Neural cell (in vitro differentiated cells): ENCODE measurements around the gene SPOCK1. TPM values are rescaled to one million over a fixed set of nuclear protein-coding genes. Genes with fewer than 3 reads are reported as not detected.

Experiments
- H2AFZ ChIP-seq: fragments of 200-600, 300-800 bp; sonication (generic), shearing (Covaris generic); 2 replicates; pipeline ENCODE4 v1.6.0; 2014; ENCODE audit warnings: low read depth, mild to moderate bottlenecking, antibody characterized with exemption, low read length, moderate library complexity
- H3F3A ChIP-seq: fragments of 200-600 bp; shearing (Covaris generic); 2 replicates; pipeline ENCODE4 v1.6.1; 2016; ENCODE audit warnings: mild to moderate bottlenecking, moderate library complexity, mixed read lengths, antibody characterized with exemption, low read length; ENCODE audit not compliant: insufficient read depth, poor library complexity, severe bottlenecking
- H3K27ac ChIP-seq: fragments of 200-600, 300-800 bp; sonication (generic), shearing (Covaris generic); 2 replicates; pipeline ENCODE4 v1.5.1; 2014; ENCODE audit warnings: mild to moderate bottlenecking, low read length, moderate library complexity
- H3K27me3 ChIP-seq: fragments of 300-800, 200-600 bp; sonication (generic), shearing (Covaris generic); 2 replicates; pipeline ENCODE4 v1.6.0; 2014; ENCODE audit warnings: mild to moderate bottlenecking, low read depth, low read length, moderate library complexity; ENCODE audit not compliant: insufficient read depth
- H3K36me3 ChIP-seq: fragments of 300-800, 200-600 bp; sonication (generic), shearing (Covaris generic); 2 replicates; pipeline ENCODE4 v1.5.1; 2014; ENCODE audit warnings: mild to moderate bottlenecking, antibody characterized with exemption, low read length, moderate library complexity; ENCODE audit not compliant: insufficient read depth
- H3K4me2 ChIP-seq: fragments of 300-800, 200-600 bp; sonication (generic), shearing (Covaris generic); 2 replicates; pipeline ENCODE4 v1.6.0; 2014; ENCODE audit warnings: mild to moderate bottlenecking, low read length
- H3K4me3 ChIP-seq: fragments of 300-800, 200-600 bp; sonication (generic), shearing (Covaris generic); 2 replicates; pipeline ENCODE4 v1.5.1; 2014; ENCODE audit warnings: mild to moderate bottlenecking, low read length, moderate library complexity
- H3K79me2 ChIP-seq: fragments of 200-600 bp; shearing (Covaris generic); replicated peaks from 2 replicates; pipeline ENCODE4 v1.6.0; 2014; ENCODE audit warnings: mild to moderate bottlenecking, low read length, moderate library complexity; ENCODE audit not compliant: insufficient read depth
- H3K9ac ChIP-seq: fragments of 300-800, 200-600 bp; sonication (generic), shearing (Covaris generic); 2 replicates; pipeline ENCODE4 v1.6.1; 2016; ENCODE audit warnings: mild to moderate bottlenecking, low read length, mixed read lengths
- H3K9me2 ChIP-seq: fragments of 200-600 bp; shearing (Covaris generic); 2 replicates; pipeline ENCODE4 v1.6.1; 2016; ENCODE audit warnings: mild to moderate bottlenecking, low read length, mixed read lengths; ENCODE audit not compliant: insufficient read depth
- H3K9me3 ChIP-seq: fragments of 200-600, 300-800 bp; sonication (generic), shearing (Covaris generic); 2 replicates; pipeline ENCODE4 v1.6.1; 2016; ENCODE audit warnings: mild to moderate bottlenecking, mixed run types, low read length, moderate library complexity, mixed read lengths
- H4K20me1 ChIP-seq: fragments of 200-600 bp; shearing (Covaris generic); 2 replicates; pipeline ENCODE4 v1.6.1; 2016; ENCODE audit warnings: mild to moderate bottlenecking, mixed run types; ENCODE audit not compliant: insufficient read depth
- CTCF ChIP-seq: fragments of 450-650 bp; IDR thresholded peaks from 2 replicates; pipeline ENCODE4 v1.5.1; 2014; ENCODE audit warnings: antibody characterized with exemption, mild to moderate bottlenecking, moderate library complexity; ENCODE audit not compliant: poor library complexity, severe bottlenecking
- EP300 ChIP-seq: fragments of 450-650 bp; conservative IDR thresholded peaks from 2 replicates; pipeline ENCODE4 v1.6.1; 2014; ENCODE audit warnings: antibody characterized with exemption, mild to moderate bottlenecking, moderate library complexity; ENCODE audit not compliant: poor library complexity, severe bottlenecking
- EZH2 ChIP-seq: fragments of 200-600, 300-800 bp; shearing (Covaris generic), sonication (generic); IDR thresholded peaks from 2 replicates; pipeline ENCODE4 v1.6.1; 2014; ENCODE audit warnings: antibody characterized with exemption, low read length, borderline replicate concordance, mild to moderate bottlenecking; ENCODE audit not compliant: insufficient read depth, poor library complexity, severe bottlenecking
- MXI1 ChIP-seq: fragments of 450-650 bp; conservative IDR thresholded peaks from 2 replicates; pipeline ENCODE4 v1.6.1; 2014; ENCODE audit warnings: antibody characterized with exemption, mild to moderate bottlenecking; ENCODE audit not compliant: poor library complexity, severe bottlenecking
- RAD21 ChIP-seq: fragments of 450-650 bp; conservative IDR thresholded peaks from 2 replicates; pipeline ENCODE4 v1.6.1; 2014; ENCODE audit warnings: antibody characterized with exemption, mild to moderate bottlenecking, moderate library complexity
- REST ChIP-seq: IDR thresholded peaks from 2 replicates; pipeline ENCODE4 v1.6.1; 2012; ENCODE audit warnings: borderline replicate concordance
- SMC3 ChIP-seq: fragments of 450-650 bp; conservative IDR thresholded peaks from 2 replicates; pipeline ENCODE4 v1.6.1; 2014; ENCODE audit warnings: antibody characterized with exemption, mild to moderate bottlenecking, moderate library complexity; ENCODE audit not compliant: poor library complexity
- TAF1 ChIP-seq: IDR thresholded peaks from 2 replicates; pipeline ENCODE4 v1.6.1; 2012; ENCODE audit warnings: low read depth
- polyA plus RNA-seq: library from polyadenylated mRNA; depleted of rRNA; stranded (reverse); fragments of >200 nt; gene quantifications from 2 replicates; pipeline ENCODE4 v1.2.3, GENCODE V29; 2014

Gene SPOCK1
- polyA plus RNA-seq, 1 donor from 2014 or later: 33.6 TPM

- Histone ChIP-seq H2AFZ (no peak overlapping the region), H3K36me3 (no peaks in the 10 kb centered on the region), H3K4me3 (no peak overlapping the region), H3K9me2 (no peaks in the 10 kb centered on the region), H3K79me2 (no peaks in the 10 kb centered on the region), H3K4me2 (no peak overlapping the region), H3K9ac (no peak overlapping the region), H4K20me1 (no peaks in the 10 kb centered on the region), H3K27ac (no peak overlapping the region), H3K27me3 (no peaks in the 10 kb centered on the region), H3K9me3 (no peaks in the 10 kb centered on the region), H3F3A (no peaks in the 10 kb centered on the region)
- TF ChIP-seq REST: no peak
Measured at GRCh38 chr5:137194300-137194699, 304.8 kb downstream of the SPOCK1 start.

DNA sequence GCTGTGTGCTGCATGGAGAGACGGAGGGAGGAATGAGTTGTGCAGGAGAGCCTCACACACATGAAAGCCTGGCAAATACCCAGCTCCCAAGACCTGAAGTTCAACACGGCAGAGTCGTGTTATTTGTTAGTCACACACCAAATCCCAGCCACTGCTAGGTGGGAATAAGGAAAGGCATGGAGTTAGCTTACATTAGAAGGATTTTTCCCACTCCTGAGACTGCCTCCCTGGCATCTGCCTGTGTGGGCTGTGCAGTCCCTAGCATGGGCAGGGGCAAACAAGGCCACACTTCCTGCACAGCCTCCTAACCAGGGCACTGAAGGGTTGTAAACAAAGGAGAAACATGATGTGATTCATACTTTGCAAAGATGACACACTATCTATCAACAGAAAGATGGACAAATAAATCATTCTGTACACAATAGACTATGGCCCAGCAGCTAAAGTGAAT is 306.8 kb downstream of the SPOCK1 start:
- Histone ChIP-seq H3K27me3 (no peaks in the 10 kb centered on the region), H3K9me3 (no peaks in the 10 kb centered on the region), H3K9me2 (no peaks in the 10 kb centered on the region), H3K4me2 (no peak overlapping the region), H3K36me3 (no peaks in the 10 kb centered on the region), H3K27ac (no peak overlapping the region), H3K4me3 (no peak overlapping the region), H3K9ac (no peak overlapping the region), H3K79me2 (no peaks in the 10 kb centered on the region), H3F3A (no peaks in the 10 kb centered on the region), H2AFZ (no peak overlapping the region), H4K20me1 (no peaks in the 10 kb centered on the region)
- no peak for TF ChIP-seq MXI1
- TF ChIP-seq REST: no peak
- no peak for TF ChIP-seq EP300
- no peak for TF ChIP-seq SMC3
- no peak for TF ChIP-seq EZH2
- TF ChIP-seq TAF1: no peak
- no peak for TF ChIP-seq CTCF
- no peak for TF ChIP-seq RAD21
